Subcutaneous adipose tissue (tissue), 4 donors: ENCODE results near the gene CFTR. TPM values are rescaled to one million over a fixed set of nuclear protein-coding genes. Genes with fewer than 3 reads are reported as not detected.

Experiments used
- CTCF ChIP-seq: fragments of 450-650 bp; IDR thresholded peaks from one replicate; pipeline ENCODE4 v1.5.1; 2016; ENCODE audit warnings: low read depth, mild to moderate bottlenecking, control low read depth, antibody characterized with exemption, moderate library complexity
- total RNA-seq, 4 donors: library from RNA; depleted of rRNA; stranded (reverse); fragments of >200 nt; gene quantifications; one replicate each; pipeline ENCODE4 v1.1.0, GENCODE V29; 2016

The CFTR gene
- total RNA-seq, 4 donors from 2014 or later = 2.6 TPM; not detected in 3

GRCh38 chr7:117544061-117544460, 64.2 kb downstream of the CFTR start:
- TF ChIP-seq CTCF = no peak

GRCh38 chr7:117548035-117548434, 68.2 kb downstream of the CFTR start:
- TF ChIP-seq CTCF = no peak

GRCh38 chr7:117550625-117551024, 70.8 kb downstream of the CFTR start:
- no peak for TF ChIP-seq CTCF

GRCh38 chr7:117552660-117553059, 72.8 kb downstream of the CFTR start:
- no peak for TF ChIP-seq CTCF

GRCh38 chr7:117555260-117555659, 75.4 kb downstream of the CFTR start:
- no peak for TF ChIP-seq CTCF

GRCh38 chr7:117559391-117559790, 79.6 kb downstream of the CFTR start:
- no peak for TF ChIP-seq CTCF

GRCh38 chr7:117560030-117560429, 80.2 kb downstream of the CFTR start:
- no peak for TF ChIP-seq CTCF
